Loucy (cell line): ENCODE data around the gene CA7.

ENCODE experiments used
- H2AFZ ChIP-seq: fragments of 200-600 bp; sonication (generic); 2 replicates; pipeline ENCODE4 v1.6.0; 2016; ENCODE audit warnings: antibody characterized with exemption, mild to moderate bottlenecking, low read length, moderate library complexity
- H3F3A ChIP-seq: fragments of 200-600 bp; 2 replicates; pipeline ENCODE4 v1.6.0; 2016; ENCODE audit warnings: antibody characterized with exemption, low read depth, mild to moderate bottlenecking
- H3K27me3 ChIP-seq: fragments of 200-600 bp; sonication (generic); 2 replicates; pipeline ENCODE4 v1.6.1; 2014; ENCODE audit warnings: low read length, mild to moderate bottlenecking; ENCODE audit not compliant: insufficient read depth, poor library complexity, severe bottlenecking
- H3K36me3 ChIP-seq: fragments of 200-600 bp; sonication (generic); 2 replicates; pipeline ENCODE4 v1.6.1; 2016; ENCODE audit warnings: low read length; ENCODE audit not compliant: insufficient read depth
- H3K4me1 ChIP-seq: fragments of 200-600 bp; sonication (generic); 2 replicates; pipeline ENCODE4 v1.5.1; 2014; ENCODE audit warnings: low read length, mild to moderate bottlenecking; ENCODE audit not compliant: insufficient read depth, poor library complexity, severe bottlenecking
- H3K4me2 ChIP-seq: fragments of 200-600 bp; sonication (generic); 2 replicates; pipeline ENCODE4 v1.6.0; 2014; ENCODE audit warnings: antibody characterized with exemption, low read length, low read depth, mild to moderate bottlenecking; ENCODE audit not compliant: poor library complexity, severe bottlenecking
- H3K4me3 ChIP-seq: fragments of 200-600 bp; sonication (generic); 2 replicates; pipeline ENCODE4 v1.5.1; 2014; ENCODE audit warnings: low read length, mild to moderate bottlenecking, mixed read lengths; ENCODE audit not compliant: poor library complexity, severe bottlenecking
- H3K79me2 ChIP-seq: fragments of 200-600 bp; sonication (generic); 2 replicates; pipeline ENCODE4 v1.6.1; 2014; ENCODE audit warnings: low read length; ENCODE audit not compliant: insufficient read depth
- H3K9ac ChIP-seq: fragments of 200-600 bp; sonication (generic); 2 replicates; pipeline ENCODE4 v1.6.0; 2014; ENCODE audit warnings: mild to moderate bottlenecking, low read depth, low read length, moderate library complexity; ENCODE audit not compliant: poor library complexity, severe bottlenecking
- H3K9me2 ChIP-seq: fragments of 200-600 bp; sonication (generic); replicated peaks from 2 replicates; pipeline ENCODE4 v1.6.1; 2016; ENCODE audit warnings: low read depth, low read length, mixed read lengths
- H3K9me3 ChIP-seq: fragments of 200-600 bp; sonication (generic); 2 replicates; pipeline ENCODE4 v1.6.1; 2014; ENCODE audit warnings: mild to moderate bottlenecking, antibody characterized with exemption, low read length, low read depth; ENCODE audit not compliant: insufficient read depth
- H4K20me1 ChIP-seq: fragments of 200-600 bp; sonication (generic); 2 replicates; pipeline ENCODE4 v1.6.0; 2014; ENCODE audit warnings: antibody characterized with exemption, low read length, mild to moderate bottlenecking; ENCODE audit not compliant: insufficient read depth, poor library complexity, severe bottlenecking
- EZH2phosphoT487 ChIP-seq: fragments of 200-600 bp; IDR thresholded peaks from 2 replicates; pipeline ENCODE4 v1.6.1; 2018; ENCODE audit warnings: antibody characterized with exemption, mild to moderate bottlenecking, moderate library complexity, borderline replicate concordance
- TF ChIP-seq, protein P1 (sequence below): fragments of 200-600 bp; sonication (generic); conservative IDR thresholded peaks from 2 replicates; pipeline ENCODE4 v1.5.1; 2014; ENCODE audit warnings: mild to moderate bottlenecking, antibody characterized with exemption, low read length

The CA7 gene

DNA sequence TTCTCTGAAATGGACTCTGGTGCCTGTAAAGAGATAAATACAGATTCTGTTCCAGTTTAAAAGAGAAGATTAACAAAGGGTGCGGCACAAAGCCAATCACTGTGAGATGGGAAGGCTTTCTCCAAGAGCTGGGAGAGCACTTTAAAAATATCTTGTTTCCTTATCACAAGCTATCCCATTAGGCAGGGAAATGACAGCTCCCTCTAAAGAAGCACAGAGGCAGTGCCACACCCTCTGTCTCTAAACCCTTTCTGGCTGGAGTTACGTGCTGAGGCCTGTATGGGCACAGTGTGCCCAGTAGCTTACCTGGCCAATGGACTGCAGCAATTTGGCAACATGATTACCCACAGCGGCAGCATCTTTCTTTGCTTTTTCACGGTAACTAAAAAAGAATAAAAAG is 33.8 kb upstream of the CA7 start:
- H3K9me3 ChIP-seq, result no peaks in the 10 kb centered on the region
- TF ChIP-seq, protein P1, sequence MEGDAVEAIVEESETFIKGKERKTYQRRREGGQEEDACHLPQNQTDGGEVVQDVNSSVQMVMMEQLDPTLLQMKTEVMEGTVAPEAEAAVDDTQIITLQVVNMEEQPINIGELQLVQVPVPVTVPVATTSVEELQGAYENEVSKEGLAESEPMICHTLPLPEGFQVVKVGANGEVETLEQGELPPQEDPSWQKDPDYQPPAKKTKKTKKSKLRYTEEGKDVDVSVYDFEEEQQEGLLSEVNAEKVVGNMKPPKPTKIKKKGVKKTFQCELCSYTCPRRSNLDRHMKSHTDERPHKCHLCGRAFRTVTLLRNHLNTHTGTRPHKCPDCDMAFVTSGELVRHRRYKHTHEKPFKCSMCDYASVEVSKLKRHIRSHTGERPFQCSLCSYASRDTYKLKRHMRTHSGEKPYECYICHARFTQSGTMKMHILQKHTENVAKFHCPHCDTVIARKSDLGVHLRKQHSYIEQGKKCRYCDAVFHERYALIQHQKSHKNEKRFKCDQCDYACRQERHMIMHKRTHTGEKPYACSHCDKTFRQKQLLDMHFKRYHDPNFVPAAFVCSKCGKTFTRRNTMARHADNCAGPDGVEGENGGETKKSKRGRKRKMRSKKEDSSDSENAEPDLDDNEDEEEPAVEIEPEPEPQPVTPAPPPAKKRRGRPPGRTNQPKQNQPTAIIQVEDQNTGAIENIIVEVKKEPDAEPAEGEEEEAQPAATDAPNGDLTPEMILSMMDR, result no peak
- no peak for TF ChIP-seq EZH2phosphoT487
- H3F3A ChIP-seq, result no peaks in the 10 kb centered on the region
- no peaks in the 10 kb centered on the region for H4K20me1 ChIP-seq
- no peaks in the 10 kb centered on the region for H3K9me2 ChIP-seq
- H3K79me2 ChIP-seq, result no peaks in the 10 kb centered on the region
- no peak overlapping the region for H2AFZ ChIP-seq
- no peaks in the 10 kb centered on the region for H3K4me1 ChIP-seq
- H3K36me3 ChIP-seq, result peaks cover 65% of the 10 kb centered on the region
- H3K4me2 ChIP-seq, result no peak overlapping the region
- H3K27me3 ChIP-seq, result no peaks in the 10 kb centered on the region
- no peak overlapping the region for H3K4me3 ChIP-seq
- H3K9ac ChIP-seq, result no peak overlapping the region

DNA sequence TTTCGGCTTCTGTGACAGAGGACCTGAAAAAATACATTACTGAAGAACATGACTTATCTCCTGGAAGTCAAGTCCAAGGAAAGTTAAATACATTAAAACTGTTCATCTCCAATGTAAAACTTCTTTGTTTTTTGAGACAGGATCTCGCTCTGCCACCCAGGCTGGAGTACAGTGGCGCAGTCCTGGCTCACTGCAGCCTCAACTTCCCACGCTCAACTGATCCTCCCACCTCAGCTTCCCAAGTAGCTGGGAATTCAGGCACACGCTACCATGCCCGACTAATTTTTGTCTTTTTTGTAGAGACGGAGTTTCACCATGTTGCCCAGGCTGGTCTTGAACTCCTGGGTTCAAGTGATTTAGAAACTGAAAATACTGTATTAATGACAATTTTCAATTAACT is 33.2 kb upstream of the CA7 start:
- Histone ChIP-seq H3K9me3 (no peaks in the 10 kb centered on the region), H3K27me3 (no peaks in the 10 kb centered on the region), H3F3A (no peaks in the 10 kb centered on the region), H4K20me1 (no peaks in the 10 kb centered on the region), H3K36me3 (peaks cover 64% of the 10 kb centered on the region), H3K9ac (no peak overlapping the region), H3K9me2 (no peaks in the 10 kb centered on the region), H3K4me2 (no peak overlapping the region), H3K79me2 (no peaks in the 10 kb centered on the region), H3K4me1 (no peaks in the 10 kb centered on the region), H2AFZ (no peak overlapping the region), H3K4me3 (no peak overlapping the region)
- no peak for TF ChIP-seq EZH2phosphoT487
- TF ChIP-seq, protein P1, result no peak

DNA sequence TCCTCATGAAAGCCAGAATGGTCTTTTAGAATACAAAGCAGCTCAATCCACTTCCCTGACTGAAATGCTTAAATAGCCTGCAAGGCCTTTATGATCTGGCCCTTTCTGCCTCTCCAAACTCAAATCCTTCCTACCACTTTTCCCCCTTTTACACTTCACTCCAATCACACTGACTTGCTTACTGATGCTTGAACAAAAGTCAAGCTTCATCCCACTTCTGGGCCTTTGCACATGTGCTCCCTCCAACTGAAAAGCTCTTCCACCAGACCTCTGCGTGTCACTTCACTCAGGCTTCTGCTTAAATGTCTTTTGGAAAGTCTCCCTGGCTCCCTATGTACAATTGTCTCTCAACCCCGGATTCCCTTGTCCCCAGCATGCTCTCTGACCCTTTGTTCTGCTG is 29.5 kb upstream of the CA7 start:
- H3K9me2 ChIP-seq, result no peaks in the 10 kb centered on the region
- no peaks in the 10 kb centered on the region for H3K79me2 ChIP-seq
- H3K4me2 ChIP-seq, result no peak overlapping the region
- H3K4me1 ChIP-seq, result no peaks in the 10 kb centered on the region
- no peaks in the 10 kb centered on the region for H3F3A ChIP-seq
- no peak for TF ChIP-seq EZH2phosphoT487
- TF ChIP-seq, protein P1, result no peak
- peaks cover 73% of the 10 kb centered on the region; the same call in 1 of the 2 replicates for H3K36me3 ChIP-seq
- H4K20me1 ChIP-seq, result peaks cover 3% of the 10 kb centered on the region
- no peak overlapping the region for H3K4me3 ChIP-seq
- H3K9ac ChIP-seq, result no peak overlapping the region
- no peaks in the 10 kb centered on the region for H3K27me3 ChIP-seq
- no peak overlapping the region for H2AFZ ChIP-seq
- no peaks in the 10 kb centered on the region for H3K9me3 ChIP-seq
